Measurements from ENCODE around the gene ABCC12. TPM values are rescaled to one million over a fixed set of nuclear protein-coding genes. Genes with fewer than 3 reads are reported as not detected.

Gene ABCC12
- total RNA-seq, 1 donor from 2014 or later: 0.06 TPM

- peak; percentile 79 for DNase-seq (ENCODE audit: low spot score)
- H3F3A ChIP-seq (ENCODE audit: low read depth): no peaks in the 10 kb centered on the region
- H3K9me3 ChIP-seq (ENCODE audit: low read depth): no peaks in the 10 kb centered on the region
- H3K4me1 Mint-ChIP-seq: peaks cover 18% of the 10 kb centered on the region
- peak overlapping the region; percentile 60 for H2AFZ ChIP-seq (replicated peaks)
- H3K27ac ChIP-seq: no peak overlapping the region
- H3K36me3 ChIP-seq: no peaks in the 10 kb centered on the region
- peak overlapping the region; percentile 48 for H3K4me3 Mint-ChIP-seq
- no peak overlapping the region for H3K9ac ChIP-seq
- no peaks in the 10 kb centered on the region for H4K20me1 ChIP-seq (ENCODE audit: low read depth)
- no peaks in the 10 kb centered on the region for H3K36me3 Mint-ChIP-seq
- no peaks in the 10 kb centered on the region for H3K79me2 ChIP-seq (ENCODE audit: low read depth)
- no peaks in the 10 kb centered on the region for H3K4me1 ChIP-seq
- H3K4me2 ChIP-seq: no peak overlapping the region
- no peak overlapping the region for H3K4me3 ChIP-seq
- TF ChIP-seq, protein P1, sequence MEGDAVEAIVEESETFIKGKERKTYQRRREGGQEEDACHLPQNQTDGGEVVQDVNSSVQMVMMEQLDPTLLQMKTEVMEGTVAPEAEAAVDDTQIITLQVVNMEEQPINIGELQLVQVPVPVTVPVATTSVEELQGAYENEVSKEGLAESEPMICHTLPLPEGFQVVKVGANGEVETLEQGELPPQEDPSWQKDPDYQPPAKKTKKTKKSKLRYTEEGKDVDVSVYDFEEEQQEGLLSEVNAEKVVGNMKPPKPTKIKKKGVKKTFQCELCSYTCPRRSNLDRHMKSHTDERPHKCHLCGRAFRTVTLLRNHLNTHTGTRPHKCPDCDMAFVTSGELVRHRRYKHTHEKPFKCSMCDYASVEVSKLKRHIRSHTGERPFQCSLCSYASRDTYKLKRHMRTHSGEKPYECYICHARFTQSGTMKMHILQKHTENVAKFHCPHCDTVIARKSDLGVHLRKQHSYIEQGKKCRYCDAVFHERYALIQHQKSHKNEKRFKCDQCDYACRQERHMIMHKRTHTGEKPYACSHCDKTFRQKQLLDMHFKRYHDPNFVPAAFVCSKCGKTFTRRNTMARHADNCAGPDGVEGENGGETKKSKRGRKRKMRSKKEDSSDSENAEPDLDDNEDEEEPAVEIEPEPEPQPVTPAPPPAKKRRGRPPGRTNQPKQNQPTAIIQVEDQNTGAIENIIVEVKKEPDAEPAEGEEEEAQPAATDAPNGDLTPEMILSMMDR (IDR thresholded peaks at IDR 0.05): peak; percentile 92
- no peak for TF ChIP-seq EZH2phosphoT487 (IDR thresholded peaks at IDR 0.05)
- H3K9me3 Mint-ChIP-seq: no peaks in the 10 kb centered on the region
- H3K27ac Mint-ChIP-seq: peak overlapping the region; percentile 61
- no peaks in the 10 kb centered on the region for H3K27me3 Mint-ChIP-seq (ENCODE audit: insufficient read depth, low read depth)
- H3K27me3 ChIP-seq: no peaks in the 10 kb centered on the region
Observed at GRCh38 chr16:48164907-48165715, 9.3 kb upstream of the ABCC12 start.

DNA sequence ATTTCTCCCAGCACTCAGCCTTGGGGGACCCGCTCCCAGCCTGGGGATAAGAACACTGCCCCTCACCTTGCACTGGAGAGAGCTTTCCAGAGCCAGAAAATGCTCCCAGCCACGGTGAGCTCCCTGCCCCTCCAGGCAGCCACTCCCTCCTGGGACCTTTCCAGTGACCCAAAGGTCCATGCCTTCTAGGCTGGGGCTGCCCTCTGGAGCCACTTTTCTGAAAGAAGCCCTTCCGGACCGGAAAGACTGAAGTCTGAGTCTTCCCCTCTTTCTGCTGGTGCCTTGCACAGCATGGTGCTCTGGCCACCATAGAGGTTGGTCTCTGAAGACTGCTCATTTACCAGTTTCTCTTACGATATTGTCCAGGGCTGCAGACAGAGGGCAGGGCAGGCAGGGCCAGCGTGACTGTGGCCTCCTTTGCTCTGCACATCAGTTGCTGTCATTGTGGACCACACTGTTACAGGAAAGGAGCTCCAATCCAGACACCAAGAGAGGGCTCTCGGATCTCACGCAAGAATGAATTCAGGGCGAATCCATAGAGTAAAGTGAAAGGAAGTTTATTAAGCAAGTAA is 7.1 kb upstream of the ABCC12 start:
- Histone ChIP-seq H3K27me3 (no peaks in the 10 kb centered on the region), H3K4me1 (no peaks in the 10 kb centered on the region), H3K9me3 (ENCODE audit: low read depth) (no peaks in the 10 kb centered on the region), H3K4me2 (no peak overlapping the region), H2AFZ (replicated peaks) (no peak overlapping the region), H3K4me3 (no peak overlapping the region), H4K20me1 (ENCODE audit: low read depth) (no peaks in the 10 kb centered on the region), H3F3A (ENCODE audit: low read depth) (no peaks in the 10 kb centered on the region), H3K79me2 (ENCODE audit: low read depth) (no peaks in the 10 kb centered on the region), H3K36me3 (no peaks in the 10 kb centered on the region), H3K9ac (no peak overlapping the region), H3K27ac (no peak overlapping the region)
- H3K4me1 Mint-ChIP-seq: peaks cover 18% of the 10 kb centered on the region
- TF ChIP-seq, protein P1 (IDR thresholded peaks at IDR 0.05): no peak
- TF ChIP-seq EZH2phosphoT487 (IDR thresholded peaks at IDR 0.05) (no peak), EZH2 (IDR thresholded peaks at IDR 0.05) (no peak)
- DNase-seq (ENCODE audit: low spot score): no peak
- H3K9me3 Mint-ChIP-seq: no peaks in the 10 kb centered on the region
- H3K27ac Mint-ChIP-seq: no peak overlapping the region
- H3K36me3 Mint-ChIP-seq: no peaks in the 10 kb centered on the region
- peak overlapping the region; percentile 64 for H3K4me3 Mint-ChIP-seq
- peaks cover 5% of the 10 kb centered on the region for H3K27me3 Mint-ChIP-seq (ENCODE audit: insufficient read depth, low read depth)

GRCh38 chr16:48161906-48162305 is 6.1 kb upstream of the ABCC12 start:
- Mint-ChIP-seq H3K36me3 (no peaks in the 10 kb centered on the region), H3K4me1 (peaks cover 21% of the 10 kb centered on the region), H3K4me3 (no peak overlapping the region), H3K27me3 (ENCODE audit: insufficient read depth, low read depth) (peaks cover 5% of the 10 kb centered on the region), H3K27ac (no peak overlapping the region), H3K9me3 (no peaks in the 10 kb centered on the region)
- TF ChIP-seq EZH2 (IDR thresholded peaks at IDR 0.05): no peak
- TF ChIP-seq EZH2phosphoT487 (IDR thresholded peaks at IDR 0.05): no peak
- TF ChIP-seq, protein P1 (IDR thresholded peaks at IDR 0.05): no peak
- Histone ChIP-seq H3K9ac (no peak overlapping the region), H3F3A (ENCODE audit: low read depth) (no peaks in the 10 kb centered on the region), H3K9me3 (ENCODE audit: low read depth) (no peaks in the 10 kb centered on the region), H2AFZ (replicated peaks) (no peak overlapping the region), H3K4me1 (no peaks in the 10 kb centered on the region), H3K79me2 (ENCODE audit: low read depth) (no peaks in the 10 kb centered on the region), H3K4me3 (no peak overlapping the region), H3K36me3 (no peaks in the 10 kb centered on the region), H3K27ac (no peak overlapping the region), H4K20me1 (ENCODE audit: low read depth) (no peaks in the 10 kb centered on the region), H3K4me2 (no peak overlapping the region), H3K27me3 (no peaks in the 10 kb centered on the region)
- no peak for DNase-seq (ENCODE audit: low spot score)
